Activated T-cell treated with anti-CD3 and anti-CD28 coated beads, Interleukin-2, amount 50 U/mL, for 24 hours (primary cell): ENCODE measurements around the gene TBC1D22A.
"Not testable (repeated sequence)": the region's sequence is repeated elsewhere in the genome, so short reads cannot be mapped to it uniquely, and the experiment has no call there.

ENCODE experiments used
- DNase-seq: peaks from one replicate; pipeline ENCODE4 v3.0.0-alpha.2; 2020
- H3K27ac Mint-ChIP-seq: 2 replicates; pipeline ENCODE4 v1.8.0; 2020; ENCODE audit warnings: mild to moderate bottlenecking, mixed read lengths
- H3K27me3 Mint-ChIP-seq: 2 replicates; pipeline ENCODE4 v1.8.0; 2020; ENCODE audit warnings: mixed read lengths
- H3K36me3 Mint-ChIP-seq: 2 replicates; pipeline ENCODE4 v1.8.0; 2020; ENCODE audit warnings: low read depth, mixed read lengths
- H3K4me1 Mint-ChIP-seq: 2 replicates; pipeline ENCODE4 v1.8.0; 2020; ENCODE audit warnings: low read depth, mixed read lengths
- H3K4me3 Mint-ChIP-seq: 2 replicates; pipeline ENCODE4 v1.8.0; 2020; ENCODE audit warnings: mild to moderate bottlenecking, moderate library complexity, mixed read lengths
- H3K9me3 Mint-ChIP-seq: 2 replicates; pipeline ENCODE4 v1.8.0; 2020; ENCODE audit warnings: mixed read lengths

Gene TBC1D22A

DNA sequence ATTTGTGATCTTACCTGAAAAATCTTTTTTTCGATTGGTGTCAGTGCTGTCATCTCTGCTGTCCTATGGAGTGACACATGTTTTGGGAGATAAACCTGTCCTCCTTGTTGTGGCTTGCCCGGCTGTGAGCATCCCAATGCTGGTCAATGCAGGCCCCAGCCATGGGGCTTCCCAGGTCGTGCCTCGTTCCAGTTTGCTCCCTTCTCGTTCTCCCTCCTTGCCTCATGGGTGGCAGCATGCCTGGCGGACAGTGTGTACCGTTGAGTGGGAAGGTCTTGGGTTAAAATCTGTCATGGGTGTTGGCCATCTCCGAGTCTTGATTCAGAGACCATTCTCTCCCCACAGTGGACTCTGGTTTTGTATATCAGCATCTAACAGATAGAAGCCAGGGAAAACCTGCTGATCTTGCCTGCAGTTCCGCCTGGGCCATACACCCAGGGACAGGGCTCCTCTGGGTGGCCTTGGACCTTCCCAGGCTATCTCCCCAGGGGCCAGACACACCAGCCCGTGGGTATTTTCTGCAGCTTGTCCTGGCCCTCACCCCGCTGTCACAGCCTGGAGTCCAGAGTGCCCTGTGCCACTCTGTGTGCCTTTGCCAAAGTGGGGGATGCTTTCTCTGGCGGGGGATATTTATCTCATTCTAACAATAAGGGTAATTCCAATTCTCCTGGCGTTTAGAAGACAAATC lies 208.1 kb downstream of the TBC1D22A start:
- Mint-ChIP-seq H3K9me3 (no peaks in the 10 kb centered on the region), H3K4me1 (peaks cover 39% of the 10 kb centered on the region), H3K27ac (peak overlapping the region; percentile 88), H3K4me3 (no peak overlapping the region), H3K36me3 (peaks cover 41% of the 10 kb centered on the region), H3K27me3 (no peaks in the 10 kb centered on the region)
- DNase-seq: no peak

DNA sequence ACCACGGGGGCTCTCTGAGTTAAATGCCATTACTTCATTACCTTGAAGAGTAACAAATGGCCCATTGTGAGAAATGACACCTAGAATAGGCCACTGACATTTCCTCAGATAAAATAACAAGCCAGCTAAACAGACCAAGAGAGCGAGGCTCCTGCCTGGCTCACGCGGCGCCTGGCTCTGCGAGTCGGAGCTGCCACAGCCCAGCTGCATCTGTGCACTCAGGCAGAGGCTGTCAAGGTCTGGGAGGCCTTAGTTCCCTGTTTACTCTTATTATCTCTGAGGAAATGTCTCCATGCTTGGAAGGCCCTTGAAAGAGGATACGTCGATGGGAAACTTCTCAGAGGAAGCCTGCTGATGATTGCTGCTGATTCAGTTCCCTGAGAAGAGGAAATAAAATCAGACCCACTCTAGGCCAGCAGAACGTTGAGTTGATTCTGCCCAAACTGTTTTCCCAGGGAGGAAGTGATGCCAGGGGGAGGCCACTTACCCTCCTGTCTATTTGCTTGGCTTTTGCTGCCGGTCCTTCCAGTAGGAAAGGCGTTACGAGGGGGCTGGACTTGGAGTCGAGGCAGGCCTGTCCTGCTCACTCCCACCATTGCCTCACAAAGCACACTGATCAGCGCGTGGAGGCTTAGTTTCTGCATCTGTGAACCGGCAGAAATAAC lies 208.8 kb downstream of the TBC1D22A start:
- no peaks in the 10 kb centered on the region for H3K9me3 Mint-ChIP-seq
- no peak for DNase-seq
- peaks cover 44% of the 10 kb centered on the region for H3K36me3 Mint-ChIP-seq
- no peak overlapping the region for H3K4me3 Mint-ChIP-seq
- H3K27me3 Mint-ChIP-seq: no peaks in the 10 kb centered on the region
- H3K4me1 Mint-ChIP-seq: peaks cover 36% of the 10 kb centered on the region
- H3K27ac Mint-ChIP-seq: no peak overlapping the region

DNA sequence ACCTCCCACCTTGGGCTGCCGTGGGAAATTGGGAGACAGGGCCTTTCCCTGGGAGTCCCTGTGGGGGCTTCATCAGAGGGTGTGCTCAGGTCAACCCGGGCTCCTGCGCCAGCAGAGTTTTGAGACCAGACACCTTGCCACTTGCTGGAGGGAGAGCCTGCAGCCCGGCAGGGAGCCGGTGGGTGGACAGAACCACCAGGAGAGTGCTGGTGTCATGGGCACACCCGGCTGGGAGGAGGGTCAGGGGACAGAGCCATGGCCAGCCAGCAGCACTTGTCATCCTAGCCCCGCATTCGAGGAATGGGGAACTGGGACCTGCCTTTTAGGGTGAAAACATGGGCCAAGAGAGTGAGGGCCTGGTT lies 209.3 kb downstream of the TBC1D22A start:
- no peaks in the 10 kb centered on the region for H3K27me3 Mint-ChIP-seq
- DNase-seq: no peak
- peaks cover 47% of the 10 kb centered on the region for H3K36me3 Mint-ChIP-seq

DNA sequence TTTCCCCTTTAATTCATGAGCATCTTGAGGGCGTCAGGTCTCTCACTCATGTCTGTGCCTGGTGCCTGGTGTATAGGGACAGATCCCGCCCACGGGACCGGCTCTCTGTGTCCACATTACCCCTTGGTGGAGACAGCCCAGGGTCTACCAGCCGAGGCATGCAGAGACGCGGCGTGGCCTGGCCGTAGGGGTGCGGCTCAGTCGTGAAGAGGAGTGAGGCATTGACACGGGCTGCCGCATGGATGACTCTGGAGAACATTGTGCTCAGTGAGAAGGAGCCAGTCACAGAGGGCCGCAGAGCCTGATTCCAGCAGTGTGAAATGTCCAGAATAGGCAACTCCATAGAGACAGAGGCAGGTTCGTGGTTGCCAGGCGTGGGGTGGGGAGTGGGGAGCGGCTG lies 209.8 kb downstream of the TBC1D22A start:
- Mint-ChIP-seq H3K9me3 (no peaks in the 10 kb centered on the region), H3K4me3 (no peak overlapping the region), H3K36me3 (peaks cover 47% of the 10 kb centered on the region), H3K27me3 (no peaks in the 10 kb centered on the region), H3K27ac (no peak overlapping the region), H3K4me1 (peaks cover 29% of the 10 kb centered on the region)
- DNase-seq: no peak

More for the DNA sequence above, 209.3 kb downstream of the TBC1D22A start:
- Mint-ChIP-seq H3K4me1 (peaks cover 34% of the 10 kb centered on the region), H3K4me3 (no peak overlapping the region), H3K27ac (no peak overlapping the region), H3K9me3 (no peaks in the 10 kb centered on the region)

DNA sequence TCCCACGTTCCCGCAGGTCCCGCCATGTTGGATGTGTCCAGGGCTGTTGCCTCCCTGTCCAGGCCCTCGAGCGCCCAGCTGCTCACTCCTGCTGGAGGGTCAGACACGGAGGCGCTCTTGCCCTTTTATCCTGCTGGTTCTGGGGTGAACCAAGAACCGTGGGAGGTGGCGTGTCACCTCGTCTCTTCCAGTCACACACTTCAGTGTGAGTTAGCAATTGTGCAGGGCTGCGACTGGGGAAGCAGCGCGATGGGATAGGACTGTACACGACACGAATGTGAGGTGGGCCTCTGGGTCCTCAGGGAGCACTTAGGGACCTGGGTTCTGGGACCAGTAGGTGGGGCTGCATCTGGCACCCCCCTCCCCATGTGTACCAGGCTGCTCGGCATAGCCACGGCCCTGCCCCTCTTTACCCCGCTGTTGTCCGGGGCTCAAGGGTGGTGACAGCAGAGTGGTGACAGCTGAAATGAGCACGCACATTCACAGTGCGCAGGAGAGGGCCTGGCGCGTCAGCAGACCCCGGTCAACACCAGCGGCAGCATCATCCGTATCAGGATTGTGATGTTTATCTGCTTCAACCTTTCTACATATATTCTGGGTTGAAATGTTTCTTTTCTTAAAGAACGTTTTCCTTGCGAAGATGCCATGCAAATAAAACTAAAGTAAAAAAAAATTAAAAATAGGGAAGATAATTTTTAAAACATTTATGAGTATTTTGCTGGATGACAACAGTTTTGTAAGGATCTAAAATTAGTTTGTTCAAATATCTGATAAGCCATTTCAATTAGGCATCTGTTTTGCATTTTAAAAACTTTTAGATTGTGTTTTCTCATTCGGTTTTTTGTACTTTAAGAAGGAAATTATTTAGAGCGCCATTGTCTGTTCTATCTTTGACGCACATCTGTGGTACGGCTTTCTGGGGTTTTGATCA lies 210.7 kb downstream of the TBC1D22A start:
- peaks cover 55% of the 10 kb centered on the region for H3K36me3 Mint-ChIP-seq
- H3K9me3 Mint-ChIP-seq: no peaks in the 10 kb centered on the region
- no peaks in the 10 kb centered on the region for H3K27me3 Mint-ChIP-seq
- DNase-seq: no peak
- H3K4me1 Mint-ChIP-seq: peaks cover 25% of the 10 kb centered on the region
- no peak overlapping the region for H3K27ac Mint-ChIP-seq
- H3K4me3 Mint-ChIP-seq: no peak overlapping the region

DNA sequence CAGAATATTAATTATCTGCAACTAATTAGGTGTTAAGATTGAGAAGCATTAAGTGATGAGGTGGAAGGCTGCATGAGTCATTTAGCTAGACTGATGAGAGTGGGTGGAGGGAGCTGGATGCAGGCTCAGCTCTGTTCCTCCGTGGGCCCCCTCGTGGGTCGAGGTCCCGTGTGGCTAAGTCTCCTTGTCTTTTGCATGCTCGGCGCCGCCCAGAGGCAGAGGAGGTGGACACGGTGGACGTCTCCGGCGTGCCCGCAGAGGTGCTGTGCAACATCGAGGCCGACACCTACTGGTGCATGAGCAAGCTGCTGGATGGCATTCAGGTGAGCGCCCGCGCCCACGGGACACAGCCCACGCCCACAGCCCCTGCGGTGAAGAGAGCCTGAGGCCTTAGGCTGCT lies 211.6 kb downstream of the TBC1D22A start:
- H3K4me3 Mint-ChIP-seq: no peak overlapping the region
- H3K27me3 Mint-ChIP-seq: no peaks in the 10 kb centered on the region
- no peak overlapping the region for H3K27ac Mint-ChIP-seq
- H3K4me1 Mint-ChIP-seq: peaks cover 19% of the 10 kb centered on the region
- no peaks in the 10 kb centered on the region for H3K9me3 Mint-ChIP-seq
- DNase-seq: no peak
- H3K36me3 Mint-ChIP-seq: peaks cover 62% of the 10 kb centered on the region

DNA sequence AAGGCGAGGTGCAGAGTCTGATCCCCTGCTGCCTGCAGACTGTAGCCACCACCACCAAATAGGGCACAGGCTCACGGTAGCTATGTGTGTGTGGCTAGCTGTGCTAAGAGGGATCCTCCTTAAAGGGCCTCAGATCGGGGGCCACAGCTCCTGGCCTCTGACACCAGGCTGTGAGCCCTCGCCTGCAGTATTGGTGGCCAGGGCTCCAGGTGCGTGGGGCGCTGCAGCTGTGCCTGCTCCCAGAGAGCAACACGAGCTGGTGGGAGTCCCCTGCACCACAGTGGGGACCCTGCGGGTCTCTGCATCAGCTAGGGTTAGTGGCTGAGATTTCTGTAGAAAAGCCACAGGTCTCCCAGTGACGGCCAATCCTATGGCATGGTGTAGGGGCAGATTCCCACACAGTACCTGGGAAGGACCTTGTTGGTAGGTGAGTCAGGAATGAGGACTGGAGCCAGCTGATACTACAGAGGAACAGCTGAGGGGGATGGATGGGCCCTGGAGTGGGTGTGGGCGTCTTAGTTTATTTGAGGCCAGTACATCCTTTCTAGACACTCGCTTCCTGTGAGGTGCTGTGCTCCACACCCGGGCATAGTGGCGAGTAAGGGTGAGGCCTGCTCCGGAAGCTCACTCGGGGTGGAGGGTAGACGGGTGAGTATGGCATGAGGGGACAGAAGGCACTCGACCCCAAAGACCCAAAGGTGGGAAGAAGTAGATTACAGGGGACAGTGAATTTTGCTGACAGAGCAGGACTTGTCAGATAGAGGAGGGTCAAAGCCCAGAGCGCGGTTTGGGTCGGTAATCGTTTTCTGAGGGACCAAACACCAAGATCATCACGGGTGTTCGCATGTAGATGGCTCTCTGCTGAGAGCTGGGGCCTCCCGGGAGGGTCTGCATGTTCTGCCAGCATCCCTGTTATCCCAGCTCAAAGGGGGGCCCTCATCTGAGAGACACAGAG lies 212.5 kb downstream of the TBC1D22A start:
- Mint-ChIP-seq H3K27me3 (no peaks in the 10 kb centered on the region), H3K27ac (no peak overlapping the region), H3K9me3 (no peaks in the 10 kb centered on the region), H3K4me3 (no peak overlapping the region), H3K36me3 (peaks cover 70% of the 10 kb centered on the region), H3K4me1 (peaks cover 11% of the 10 kb centered on the region)
- no peak for DNase-seq

DNA sequence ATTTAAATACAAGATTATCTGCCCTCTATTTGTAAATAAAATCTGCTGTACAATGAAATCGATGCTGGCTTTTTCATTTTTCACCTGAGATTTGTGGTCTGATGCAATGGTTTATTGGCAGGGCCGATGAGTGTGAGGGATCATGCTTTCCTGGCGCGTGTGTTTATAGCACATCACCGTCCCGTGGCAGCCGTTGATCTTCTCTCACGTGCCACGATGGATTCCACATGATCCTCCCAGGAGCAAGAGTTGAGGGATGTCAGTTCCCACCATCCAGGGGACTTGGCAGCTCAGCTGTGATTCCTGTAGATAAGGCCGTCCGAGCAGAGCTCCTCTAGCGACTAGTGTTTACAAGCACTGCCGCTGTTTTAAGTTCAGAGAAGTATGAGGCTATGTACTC lies 213.7 kb downstream of the TBC1D22A start:
- H3K4me3 Mint-ChIP-seq: no peak overlapping the region
- H3K9me3 Mint-ChIP-seq: no peaks in the 10 kb centered on the region
- H3K27ac Mint-ChIP-seq: no peak overlapping the region
- peaks cover 73% of the 10 kb centered on the region for H3K36me3 Mint-ChIP-seq
- DNase-seq: no peak
- no peaks in the 10 kb centered on the region for H3K27me3 Mint-ChIP-seq
- H3K4me1 Mint-ChIP-seq: no peaks in the 10 kb centered on the region

DNA sequence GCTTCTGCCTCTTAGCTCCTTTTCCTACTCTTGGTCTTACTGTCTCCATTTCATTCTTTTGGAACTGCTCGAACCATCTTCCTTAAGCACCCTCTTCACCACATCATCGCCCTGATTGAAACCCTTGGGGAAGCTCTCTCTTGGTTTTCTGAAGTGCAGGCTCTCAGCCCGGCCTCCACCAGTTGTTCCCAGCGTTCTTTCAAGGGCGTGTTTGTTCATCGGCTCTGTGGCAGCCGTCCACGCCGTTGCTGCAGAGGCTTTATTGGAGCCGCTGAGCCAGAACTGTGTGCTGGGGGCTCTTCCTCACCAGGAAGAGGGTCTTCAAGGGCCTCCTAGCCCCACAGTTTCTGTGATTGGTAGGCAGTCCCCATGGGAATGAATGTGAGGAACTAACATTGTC lies 214.1 kb downstream of the TBC1D22A start:
- Mint-ChIP-seq H3K4me1 (no peaks in the 10 kb centered on the region), H3K9me3 (no peaks in the 10 kb centered on the region), H3K27ac (no peak overlapping the region), H3K36me3 (peaks cover 73% of the 10 kb centered on the region), H3K4me3 (no peak overlapping the region), H3K27me3 (no peaks in the 10 kb centered on the region)
- no peak for DNase-seq

DNA sequence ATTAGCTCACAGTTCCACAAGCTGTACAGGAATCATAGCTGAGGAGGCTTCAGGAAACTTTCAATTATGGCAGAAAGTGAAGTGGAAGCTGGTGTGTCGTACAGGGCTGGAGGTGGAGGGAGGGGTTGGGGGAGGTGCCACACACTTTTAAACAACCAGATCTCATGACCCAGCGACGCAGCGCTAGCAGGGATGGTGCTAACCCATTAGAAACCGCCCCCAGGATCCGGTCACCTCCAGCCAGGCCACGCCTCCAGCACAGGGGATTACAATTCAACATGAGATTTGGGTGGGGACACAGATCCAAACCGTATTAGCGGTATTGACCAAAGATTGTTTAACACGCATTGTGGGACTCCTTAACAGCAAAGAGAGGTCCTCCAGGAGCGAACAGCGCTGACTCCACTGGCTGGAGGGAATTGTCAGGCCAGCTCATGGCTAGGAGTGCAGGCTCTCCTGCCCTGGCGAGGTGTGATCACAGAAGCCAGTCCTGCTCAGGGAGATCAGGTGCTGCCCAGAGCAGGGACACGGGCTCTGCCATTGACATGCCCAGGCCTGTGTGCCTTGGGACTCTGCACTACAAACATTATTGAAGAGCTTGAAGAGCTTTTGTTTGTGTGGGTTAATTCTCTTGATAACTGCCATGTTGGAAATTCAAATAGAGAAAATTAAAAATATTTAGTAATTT lies 215.3 kb downstream of the TBC1D22A start:
- Mint-ChIP-seq H3K27ac (no peak overlapping the region), H3K36me3 (peaks cover 66% of the 10 kb centered on the region), H3K9me3 (no peaks in the 10 kb centered on the region), H3K4me1 (no peaks in the 10 kb centered on the region), H3K4me3 (no peak overlapping the region), H3K27me3 (no peaks in the 10 kb centered on the region)
- no peak for DNase-seq

DNA sequence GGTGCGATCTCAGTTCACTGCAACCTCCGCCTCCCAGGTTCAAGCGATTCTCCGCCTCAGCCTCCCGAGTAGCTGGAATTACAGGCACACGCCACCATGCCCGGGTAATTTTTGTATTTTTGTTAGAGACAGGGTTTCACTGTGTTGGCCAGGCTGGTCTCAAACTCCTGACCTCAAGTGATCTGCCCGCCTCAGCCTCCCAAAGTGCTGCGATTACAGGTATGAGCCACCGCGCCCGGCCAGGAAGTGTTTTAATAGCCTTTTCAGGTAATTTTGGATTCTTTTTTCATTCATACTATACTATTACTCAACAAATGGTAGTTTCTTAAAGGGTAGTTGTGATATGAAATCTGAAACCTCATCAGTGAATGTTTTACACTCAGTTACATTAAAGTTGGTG lies 216.2 kb downstream of the TBC1D22A start:
- H3K27ac Mint-ChIP-seq, H3K27me3 Mint-ChIP-seq, H3K4me1 Mint-ChIP-seq, H3K4me3 Mint-ChIP-seq, DNase-seq, H3K9me3 Mint-ChIP-seq: not testable (repeated sequence)
- H3K36me3 Mint-ChIP-seq: peaks cover 64% of the 10 kb centered on the region

DNA sequence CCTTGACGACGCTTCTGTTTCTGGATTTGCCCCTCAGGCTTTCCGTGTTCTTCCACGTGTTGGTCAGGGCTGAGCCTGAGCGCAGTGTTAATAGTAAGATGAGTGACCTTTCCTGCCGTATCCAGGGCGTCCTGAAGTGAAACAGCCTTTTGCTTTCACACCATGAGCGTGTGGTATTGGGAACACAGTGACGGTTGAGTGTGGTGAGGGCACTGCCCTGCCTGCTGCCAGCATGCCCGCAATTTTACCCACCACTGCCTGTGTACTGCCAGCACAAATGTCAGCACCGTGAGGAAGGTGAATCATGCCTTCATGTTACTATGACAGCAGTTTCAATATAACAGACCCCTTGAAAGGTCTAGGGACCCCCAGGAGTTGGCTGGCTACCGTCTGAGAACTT lies 217.1 kb downstream of the TBC1D22A start:
- Mint-ChIP-seq H3K9me3 (no peaks in the 10 kb centered on the region), H3K27ac (no peak overlapping the region), H3K27me3 (no peaks in the 10 kb centered on the region), H3K4me3 (no peak overlapping the region), H3K36me3 (peaks cover 61% of the 10 kb centered on the region), H3K4me1 (peaks cover 2% of the 10 kb centered on the region)
- no peak for DNase-seq

DNA sequence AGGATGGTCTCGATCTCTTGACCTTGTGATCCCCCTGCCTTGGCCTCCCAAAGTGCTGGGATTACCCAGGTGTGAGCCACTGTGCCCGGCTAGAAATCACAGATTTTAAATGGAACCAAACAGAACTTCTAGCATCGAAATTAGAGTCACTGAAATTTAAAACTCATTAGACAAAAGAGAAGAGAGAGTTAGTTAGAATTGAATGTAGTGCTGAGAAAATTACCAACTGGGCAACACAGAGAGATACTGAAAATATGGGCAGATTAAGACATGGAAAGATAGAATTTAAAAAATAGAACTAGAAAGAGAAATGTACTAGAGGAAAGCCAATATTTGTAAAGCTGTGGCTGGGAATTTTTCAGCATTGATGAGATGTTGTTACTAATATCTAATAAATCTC lies 217.9 kb downstream of the TBC1D22A start:
- Mint-ChIP-seq H3K4me1 (peaks cover 4% of the 10 kb centered on the region), H3K27me3 (no peaks in the 10 kb centered on the region), H3K36me3 (peaks cover 54% of the 10 kb centered on the region), H3K27ac (no peak overlapping the region), H3K9me3 (no peaks in the 10 kb centered on the region), H3K4me3 (no peak overlapping the region)
- DNase-seq: no peak
